A549 (cell line): ENCODE measurements around the gene PLCB1.

ENCODE experiments used
- CHD2 ChIP-seq: fragments of 150-350 bp; IDR thresholded peaks from 2 replicates; pipeline ENCODE4 v1.6.1; 2014; ENCODE audit warnings: low read length; ENCODE audit not compliant: partially characterized antibody
- EP300 ChIP-seq, 2 experiments: fragments of >200 bp; sonication (Bioruptor Twin); formaldehyde crosslinking; IDR thresholded peaks; 2 replicates in 1 of 2; 3 replicates in 1 of 2; pipeline ENCODE4 v1.6.1; 2016 to 2017
- JUN ChIP-seq, 2 experiments: fragments of >200 bp; sonication (Bioruptor Twin); formaldehyde crosslinking; IDR thresholded peaks; 2 replicates in 1 of 2; 3 replicates in 1 of 2; pipeline ENCODE4 v1.6.1; 2016 to 2017
- JUNB ChIP-seq: fragments of >200 bp; sonication (Bioruptor Twin); formaldehyde crosslinking; IDR thresholded peaks from 2 replicates; pipeline ENCODE4 v1.6.1; 2016
- PHF8 ChIP-seq: fragments of 200-600 bp; sonication (generic); IDR thresholded peaks from 2 replicates; pipeline ENCODE4 v1.6.1; 2016; ENCODE audit warnings: low read depth, mild to moderate bottlenecking, antibody characterized with exemption, moderate library complexity, borderline replicate concordance
- POLR2A ChIP-seq: IDR thresholded peaks from 2 replicates; pipeline ENCODE4 v1.6.1; 2012; ENCODE audit warnings: mild to moderate bottlenecking, low read length
- RAD21 ChIP-seq, 2 experiments: fragments of >200 bp in 1 of 2; sonication (Bioruptor Twin) in 1 of 2; formaldehyde crosslinking in 1 of 2; IDR thresholded peaks in 1 of 2; conservative IDR thresholded peaks in 1 of 2; 2 replicates in 1 of 2; 3 replicates in 1 of 2; pipeline ENCODE4 v1.6.1; 2012 to 2018; ENCODE audit warnings: inconsistent platforms in 1 of 2
- TP53 ChIP-seq: fragments of 250-450 bp; sonication (Bioruptor Pico); IDR thresholded peaks from 2 replicates; pipeline ENCODE4 v1.5.0; 2021; ENCODE audit warnings: mild to moderate bottlenecking, moderate library complexity
- ZNF302 ChIP-seq: fragments of 250-450 bp; sonication (Bioruptor Pico); IDR thresholded peaks from 2 replicates; pipeline ENCODE4 v1.9.0; 2021; ENCODE audit warnings: inconsistent platforms, mild to moderate bottlenecking, moderate library complexity
- TF ChIP-seq, protein P1 (sequence below): fragments of >200 bp; sonication (Bioruptor Twin); formaldehyde crosslinking; IDR thresholded peaks from 3 replicates; pipeline ENCODE4 v1.5.1; 2016
- TF ChIP-seq, protein P2 (sequence below): IDR thresholded peaks from 2 replicates; pipeline ENCODE4 v1.6.1; 2012

GRCh38 chr20:8849990-8850389 lies 717.9 kb downstream of the PLCB1 start:
- TF ChIP-seq ZNF302 (no peak), JUNB (no peak), CHD2 (no peak), PHF8 (no peak), POLR2A (no peak), RAD21 (conservative IDR thresholded peaks at IDR 0.05 in 1 of 2, IDR thresholded peaks at IDR 0.05 in 1 of 2) (no peak), JUN (IDR thresholded peaks at IDR 0.05) (no peak), EP300 (IDR thresholded peaks at IDR 0.05) (no peak), TP53 (CRISPR knock-in tag) (no peak)
- TF ChIP-seq, protein P1, sequence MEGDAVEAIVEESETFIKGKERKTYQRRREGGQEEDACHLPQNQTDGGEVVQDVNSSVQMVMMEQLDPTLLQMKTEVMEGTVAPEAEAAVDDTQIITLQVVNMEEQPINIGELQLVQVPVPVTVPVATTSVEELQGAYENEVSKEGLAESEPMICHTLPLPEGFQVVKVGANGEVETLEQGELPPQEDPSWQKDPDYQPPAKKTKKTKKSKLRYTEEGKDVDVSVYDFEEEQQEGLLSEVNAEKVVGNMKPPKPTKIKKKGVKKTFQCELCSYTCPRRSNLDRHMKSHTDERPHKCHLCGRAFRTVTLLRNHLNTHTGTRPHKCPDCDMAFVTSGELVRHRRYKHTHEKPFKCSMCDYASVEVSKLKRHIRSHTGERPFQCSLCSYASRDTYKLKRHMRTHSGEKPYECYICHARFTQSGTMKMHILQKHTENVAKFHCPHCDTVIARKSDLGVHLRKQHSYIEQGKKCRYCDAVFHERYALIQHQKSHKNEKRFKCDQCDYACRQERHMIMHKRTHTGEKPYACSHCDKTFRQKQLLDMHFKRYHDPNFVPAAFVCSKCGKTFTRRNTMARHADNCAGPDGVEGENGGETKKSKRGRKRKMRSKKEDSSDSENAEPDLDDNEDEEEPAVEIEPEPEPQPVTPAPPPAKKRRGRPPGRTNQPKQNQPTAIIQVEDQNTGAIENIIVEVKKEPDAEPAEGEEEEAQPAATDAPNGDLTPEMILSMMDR, result no peak
- TF ChIP-seq, protein P2, sequence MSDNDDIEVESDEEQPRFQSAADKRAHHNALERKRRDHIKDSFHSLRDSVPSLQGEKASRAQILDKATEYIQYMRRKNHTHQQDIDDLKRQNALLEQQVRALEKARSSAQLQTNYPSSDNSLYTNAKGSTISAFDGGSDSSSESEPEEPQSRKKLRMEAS, result no peak
